Measurements from ENCODE around the gene ROM1. TPM values are rescaled to one million over a fixed set of nuclear protein-coding genes. Genes with fewer than 3 reads are reported as not detected.

The ROM1 gene
- total RNA-seq, 1 donor from 2014 or later: not detected

- Histone ChIP-seq H3K4me1 (peaks cover 4 to 14% of the 10 kb centered on the region in 2 donors), H3K9me3 (no peaks in the 10 kb centered on the region), H3K4me3 (peak overlapping the region; percentile 66 to 92), H3K27me3 (no peaks in the 10 kb centered on the region), H3K27ac (peak overlapping the region; percentile 89 to 92), H3K36me3 (peaks cover 26 to 33% of the 10 kb centered on the region in 2 donors)
- no peak for TF ChIP-seq CTCF (IDR thresholded peaks at IDR 0.05)
- intact Hi-C loops (cut with DNase I): loop anchor here (5.0 kb wide), 1 partner anchor 43 kb away; the partner anchor contains the start of gene MTA2
- no peak for DNase-seq (ENCODE audit: low spot score in 2 of 2)
These were observed 32.6 kb downstream of the ROM1 start for GRCh38 chr11:62645671-62645945.

GRCh38 chr11:62645946-62646824, 33.1 kb downstream of the ROM1 start, which contains the start of gene GANAB:
GANAB (minus strand) TSS chr11:62646613; CDS start chr11:62646599, 14 bp downstream.
- Histone ChIP-seq H3K4me1 (peaks cover 4 to 14% of the 10 kb centered on the region in 2 donors), H3K27me3 (no peaks in the 10 kb centered on the region), H3K36me3 (peaks cover 26 to 33% of the 10 kb centered on the region in 2 donors), H3K4me3 (peak within 1 kb of the TSS; percentile 66 to 92), H3K27ac (peak within 1 kb of the TSS; percentile 89 to 92), H3K9me3 (no peaks in the 10 kb centered on the region)
- intact Hi-C loops (cut with DNase I): loop anchor here (1.0 to 5.0 kb wide), 4 partner anchors 24 to 81 kb away; partner anchors contain the start of genes HNRNPUL2, MTA2 and TUT1
- peak; percentile 97 to 100 for DNase-seq (ENCODE audit: low spot score in 2 of 2)
- no peak for TF ChIP-seq CTCF (IDR thresholded peaks at IDR 0.05)

GRCh38 chr11:62646825-62647608, 34.0 kb downstream of the ROM1 start:
- no peak for DNase-seq (ENCODE audit: low spot score in 2 of 2)
- peak overlapping the region in 1 of 2 donors; percentile 34 for H3K4me3 ChIP-seq
- H3K27ac ChIP-seq: peak overlapping the region in 1 of 2 donors; percentile 32
- no peak for TF ChIP-seq CTCF (IDR thresholded peaks at IDR 0.05)
- H3K27me3 ChIP-seq: no peaks in the 10 kb centered on the region
- peaks cover 26 to 33% of the 10 kb centered on the region in 2 donors for H3K36me3 ChIP-seq
- peaks cover 4 to 20% of the 10 kb centered on the region in 2 donors for H3K4me1 ChIP-seq
- intact Hi-C loops (cut with DNase I): loop anchor here (1.0 to 5.0 kb wide), 4 partner anchors 25 to 80 kb away; partner anchors contain the start of genes HNRNPUL2, MTA2 and TUT1
- H3K9me3 ChIP-seq: no peaks in the 10 kb centered on the region

- intact Hi-C loops (cut with DNase I): loop anchor here (2.0 to 5.0 kb wide), 2 partner anchors 45 to 57 kb away; partner anchors contain the start of genes MTA2 and TUT1
- Histone ChIP-seq H3K4me1 (peaks cover 4 to 26% of the 10 kb centered on the region in 2 donors), H3K27ac (no peak overlapping the region), H3K4me3 (no peak overlapping the region), H3K27me3 (no peaks in the 10 kb centered on the region), H3K36me3 (peaks cover 26 to 31% of the 10 kb centered on the region in 2 donors), H3K9me3 (no peaks in the 10 kb centered on the region)
- DNase-seq (ENCODE audit: low spot score in 2 of 2): no peak
- no peak for TF ChIP-seq CTCF (IDR thresholded peaks at IDR 0.05)
These were observed 34.5 kb downstream of the ROM1 start for GRCh38 chr11:62647609-62648005.

GRCh38 chr11:62648185-62648966, 35.3 kb downstream of the ROM1 start:
- no peak overlapping the region for H3K27ac ChIP-seq
- H3K4me1 ChIP-seq: peaks cover 4 to 29% of the 10 kb centered on the region in 2 donors
- H3K36me3 ChIP-seq: peaks cover 20 to 26% of the 10 kb centered on the region in 2 donors
- intact Hi-C loops (cut with DNase I): loop anchor here (5.0 kb wide), 1 partner anchor 46 kb away; the partner anchor contains the start of gene MTA2
- H3K4me3 ChIP-seq: no peak overlapping the region
- TF ChIP-seq CTCF (IDR thresholded peaks at IDR 0.05): no peak
- H3K9me3 ChIP-seq: no peaks in the 10 kb centered on the region
- no peak for DNase-seq (ENCODE audit: low spot score in 2 of 2)
- H3K27me3 ChIP-seq: no peaks in the 10 kb centered on the region
